ENCODE measurements around the gene PF4V1.

The PF4V1 gene

DNA sequence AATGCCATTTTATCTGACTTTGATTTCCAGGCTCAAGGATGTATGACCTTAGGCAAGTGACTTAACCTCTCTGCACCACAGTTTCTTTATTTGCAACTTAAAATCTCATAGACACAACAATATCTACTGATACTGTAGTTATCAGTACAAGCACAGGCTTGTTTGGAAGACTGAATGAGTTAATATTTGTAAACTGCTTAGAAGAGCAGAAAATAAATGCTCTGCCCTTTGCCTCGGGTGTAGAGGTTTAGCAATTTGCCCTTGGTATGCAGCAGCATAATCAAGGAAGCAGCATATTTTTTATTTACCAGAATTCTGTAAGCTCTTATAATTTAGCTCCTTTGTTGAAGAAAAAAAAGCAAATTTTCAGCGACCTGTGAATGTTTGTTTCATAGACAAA, 13.2 kb downstream of the PF4V1 start:
- POLR2A ChIA-PET = no interaction called here
- CTCF ChIA-PET = interaction anchor here (0.7 to 1.7 kb wide), 2 partner anchors 14 to 16 kb away, joined by 3 read pairs; no protein-coding TSS in a partner anchor

DNA sequence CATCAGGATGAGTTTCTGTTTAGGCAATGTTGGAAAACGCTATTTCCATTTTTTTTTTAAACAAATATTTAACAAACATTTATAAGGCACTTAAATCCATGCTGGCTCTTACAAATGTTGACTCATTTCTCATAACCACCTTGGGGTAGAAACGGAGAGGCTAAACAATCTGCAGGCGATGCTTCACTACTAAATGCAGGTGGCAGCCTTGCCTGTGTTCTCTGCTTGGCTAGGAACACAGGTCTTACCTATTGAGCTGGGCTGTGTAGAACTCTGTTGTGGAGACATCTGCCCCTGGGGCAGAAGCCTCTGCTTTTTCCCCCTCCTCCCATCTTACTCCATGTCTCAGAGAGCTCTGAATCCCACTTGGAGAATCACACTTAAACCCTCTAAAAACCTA, 14.7 kb downstream of the PF4V1 start:
- DNase-seq (ENCODE audit: extremely low spot score) = no peak
- ChIA-PET CTCF (interaction anchor here (0.6 to 1.6 kb wide), 3 partner anchors 9 to 349 kb away, joined by 3 to 4 read pairs (median 3); no protein-coding TSS in a partner anchor), POLR2A (no interaction called here)
- TF ChIP-seq, protein P1, sequence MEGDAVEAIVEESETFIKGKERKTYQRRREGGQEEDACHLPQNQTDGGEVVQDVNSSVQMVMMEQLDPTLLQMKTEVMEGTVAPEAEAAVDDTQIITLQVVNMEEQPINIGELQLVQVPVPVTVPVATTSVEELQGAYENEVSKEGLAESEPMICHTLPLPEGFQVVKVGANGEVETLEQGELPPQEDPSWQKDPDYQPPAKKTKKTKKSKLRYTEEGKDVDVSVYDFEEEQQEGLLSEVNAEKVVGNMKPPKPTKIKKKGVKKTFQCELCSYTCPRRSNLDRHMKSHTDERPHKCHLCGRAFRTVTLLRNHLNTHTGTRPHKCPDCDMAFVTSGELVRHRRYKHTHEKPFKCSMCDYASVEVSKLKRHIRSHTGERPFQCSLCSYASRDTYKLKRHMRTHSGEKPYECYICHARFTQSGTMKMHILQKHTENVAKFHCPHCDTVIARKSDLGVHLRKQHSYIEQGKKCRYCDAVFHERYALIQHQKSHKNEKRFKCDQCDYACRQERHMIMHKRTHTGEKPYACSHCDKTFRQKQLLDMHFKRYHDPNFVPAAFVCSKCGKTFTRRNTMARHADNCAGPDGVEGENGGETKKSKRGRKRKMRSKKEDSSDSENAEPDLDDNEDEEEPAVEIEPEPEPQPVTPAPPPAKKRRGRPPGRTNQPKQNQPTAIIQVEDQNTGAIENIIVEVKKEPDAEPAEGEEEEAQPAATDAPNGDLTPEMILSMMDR (IDR thresholded peaks at IDR 0.05; ENCODE audit: control extremely low read depth, extremely low read depth, low read depth, missing control alignments) = no peak

More for the DNA sequence above, 13.2 kb downstream of the PF4V1 start:
- DNase-seq (ENCODE audit: extremely low spot score) = no peak
- TF ChIP-seq, protein P1 (IDR thresholded peaks at IDR 0.05; ENCODE audit: control extremely low read depth, extremely low read depth, low read depth, missing control alignments) = no peak

DNA sequence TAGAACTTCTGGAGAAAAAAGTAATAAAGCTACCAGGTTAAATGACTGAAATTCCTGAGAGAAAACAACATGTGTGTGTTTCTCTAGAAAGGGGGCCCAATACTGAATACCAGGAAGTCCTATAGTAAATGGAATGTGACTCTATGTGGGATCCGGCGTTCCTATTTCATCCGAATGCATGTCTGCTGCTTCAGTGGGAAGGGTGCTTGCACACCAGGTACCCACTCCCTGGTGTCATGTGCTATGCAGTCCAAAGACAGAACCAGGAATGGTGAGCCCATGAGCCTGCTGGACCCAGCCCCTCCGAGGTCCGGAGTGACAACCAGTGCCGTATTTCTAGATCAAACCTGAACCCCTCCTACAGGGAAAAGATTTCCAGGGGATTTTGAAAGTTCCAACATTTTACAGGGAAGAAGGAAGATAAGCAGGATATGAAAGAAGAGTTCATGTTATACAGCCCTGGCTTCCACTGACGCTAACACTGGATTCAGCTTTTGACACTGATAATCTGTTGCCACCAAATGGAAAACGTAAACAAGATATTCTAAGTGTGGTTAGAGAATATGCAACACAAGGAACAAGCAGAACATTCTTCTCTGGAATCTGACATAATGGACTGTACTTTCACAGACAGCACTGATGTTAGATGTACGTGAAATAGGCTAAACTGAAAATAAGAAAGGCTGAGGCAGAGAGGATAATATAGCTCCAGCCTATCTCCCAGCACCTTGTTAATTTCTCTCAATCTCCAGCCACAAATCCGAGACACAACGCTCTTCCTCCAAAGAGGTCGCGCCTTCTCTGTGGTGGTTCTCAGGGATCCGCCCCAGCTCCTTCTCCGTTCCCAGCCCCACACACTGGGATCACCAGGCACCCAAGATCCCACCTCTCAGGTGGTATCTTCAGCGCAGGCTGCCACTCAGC, 15.4 kb downstream of the PF4V1 start:
- ChIA-PET CTCF (interaction anchor here (0.6 to 1.6 kb wide), 4 partner anchors 10 to 350 kb away, joined by 3 to 4 read pairs (median 3); no protein-coding TSS in a partner anchor), POLR2A (no interaction called here)
- DNase-seq (ENCODE audit: extremely low spot score) = no peak
- TF ChIP-seq, protein P1 (IDR thresholded peaks at IDR 0.05; ENCODE audit: control extremely low read depth, extremely low read depth, low read depth, missing control alignments) = no peak

DNA sequence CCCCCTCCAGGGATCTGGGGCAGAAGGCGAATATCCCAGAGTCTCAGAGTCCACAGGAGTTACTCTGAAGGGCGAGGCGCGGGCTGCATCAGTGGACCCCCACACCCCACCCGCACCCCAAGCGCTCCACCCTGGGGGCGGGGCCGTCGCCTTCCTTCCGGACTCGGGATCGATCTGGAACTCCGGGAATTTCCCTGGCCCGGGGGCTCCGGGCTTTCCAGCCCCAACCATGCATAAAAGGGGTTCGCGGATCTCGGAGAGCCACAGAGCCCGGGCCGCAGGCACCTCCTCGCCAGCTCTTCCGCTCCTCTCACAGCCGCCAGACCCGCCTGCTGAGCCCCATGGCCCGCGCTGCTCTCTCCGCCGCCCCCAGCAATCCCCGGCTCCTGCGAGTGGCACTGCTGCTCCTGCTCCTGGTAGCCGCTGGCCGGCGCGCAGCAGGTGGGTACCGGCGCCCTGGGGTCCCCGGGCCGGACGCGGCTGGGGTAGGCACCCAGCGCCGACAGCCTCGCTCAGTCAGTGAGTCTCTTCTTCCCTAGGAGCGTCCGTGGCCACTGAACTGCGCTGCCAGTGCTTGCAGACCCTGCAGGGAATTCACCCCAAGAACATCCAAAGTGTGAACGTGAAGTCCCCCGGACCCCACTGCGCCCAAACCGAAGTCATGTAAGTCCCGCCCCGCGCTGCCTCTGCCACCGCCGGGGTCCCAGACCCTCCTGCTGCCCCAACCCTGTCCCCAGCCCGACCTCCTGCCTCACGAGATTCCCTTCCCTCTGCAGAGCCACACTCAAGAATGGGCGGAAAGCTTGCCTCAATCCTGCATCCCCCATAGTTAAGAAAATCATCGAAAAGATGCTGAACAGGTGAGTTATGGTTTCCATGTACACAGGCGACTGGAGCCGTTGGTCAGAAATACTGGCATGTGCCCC, 16.3 kb downstream of the PF4V1 start, which contains the start of gene CXCL1:
CXCL1 (plus strand) TSS at position 264 of the 926 bp plus-strand sequence; CDS start at position 342, 78 bp downstream.
- CTCF ChIA-PET = interaction anchor here (0.8 to 1.2 kb wide), 2 partner anchors 10 to 44 kb away, joined by 3 read pairs; no protein-coding TSS in a partner anchor
- TF ChIP-seq, protein P1 (IDR thresholded peaks at IDR 0.05; ENCODE audit: control extremely low read depth, extremely low read depth, low read depth, missing control alignments) = no peak
- POLR2A ChIA-PET = no interaction called here
- no peak for DNase-seq (ENCODE audit: extremely low spot score)

DNA sequence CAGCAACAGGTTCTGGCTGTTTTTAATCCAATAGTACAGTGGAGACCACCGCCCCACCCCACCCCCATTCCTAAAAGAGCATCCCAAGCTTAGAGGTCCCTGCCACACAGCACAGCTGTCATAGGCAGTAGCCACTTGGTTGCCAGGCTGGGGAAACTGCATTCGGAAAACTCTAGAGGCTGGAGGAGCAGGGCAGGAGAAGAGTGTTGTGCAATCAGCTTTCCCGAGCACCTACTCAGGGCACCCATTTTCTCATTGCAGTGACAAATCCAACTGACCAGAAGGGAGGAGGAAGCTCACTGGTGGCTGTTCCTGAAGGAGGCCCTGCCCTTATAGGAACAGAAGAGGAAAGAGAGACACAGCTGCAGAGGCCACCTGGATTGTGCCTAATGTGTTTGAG, 17.2 kb downstream of the PF4V1 start:
- ChIA-PET POLR2A (no interaction called here), CTCF (interaction anchor here (1.2 kb wide), 1 partner anchor 43 kb away, joined by 3 read pairs; no protein-coding TSS in a partner anchor)
- TF ChIP-seq, protein P1 (IDR thresholded peaks at IDR 0.05; ENCODE audit: control extremely low read depth, extremely low read depth, low read depth, missing control alignments) = no peak
- DNase-seq (ENCODE audit: extremely low spot score) = no peak

DNA sequence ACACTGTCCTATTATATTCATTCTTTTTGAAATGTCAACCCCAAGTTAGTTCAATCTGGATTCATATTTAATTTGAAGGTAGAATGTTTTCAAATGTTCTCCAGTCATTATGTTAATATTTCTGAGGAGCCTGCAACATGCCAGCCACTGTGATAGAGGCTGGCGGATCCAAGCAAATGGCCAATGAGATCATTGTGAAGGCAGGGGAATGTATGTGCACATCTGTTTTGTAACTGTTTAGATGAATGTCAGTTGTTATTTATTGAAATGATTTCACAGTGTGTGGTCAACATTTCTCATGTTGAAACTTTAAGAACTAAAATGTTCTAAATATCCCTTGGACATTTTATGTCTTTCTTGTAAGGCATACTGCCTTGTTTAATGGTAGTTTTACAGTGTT, 17.7 kb downstream of the PF4V1 start:
- DNase-seq (ENCODE audit: extremely low spot score) = no peak
- POLR2A ChIA-PET = no interaction called here
- TF ChIP-seq, protein P1 (IDR thresholded peaks at IDR 0.05; ENCODE audit: control extremely low read depth, extremely low read depth, low read depth, missing control alignments) = no peak

More for the DNA sequence above, 17.7 kb downstream of the PF4V1 start:
- CTCF ChIA-PET = no interaction called here

Data from GM10248 (cell line).